ENCODE data around the gene NAB2. TPM values are rescaled to one million over a fixed set of nuclear protein-coding genes. Genes with fewer than 3 reads are reported as not detected.

The NAB2 gene
- total and polyA plus RNA-seq, 9 of the 15 experiments (the other 6 are each of a cell fraction or from before 2014, with no cell fraction given) = 0.45 to 40.9 (median 20.4) TPM

- TF ChIP-seq CREM (IDR thresholded peaks at IDR 0.05; ENCODE audit: low read depth) = peak; percentile 35; the same call in 1 of the 2 replicates
- no peak for TF ChIP-seq ELF4 (CRISPR knock-in tag; IDR thresholded peaks at IDR 0.05)
- TF ChIP-seq POLR2AphosphoS5 (IDR thresholded peaks at IDR 0.05; ENCODE audit: control insufficient read depth, insufficient read depth, low read depth, low read length) = peak; percentile 60; the same call in 1 of the 2 replicates
- 0 out of 2 replicates have a peak, but pooled peaks have one; percentile 23 for TF ChIP-seq ZNF592 (IDR thresholded peaks at IDR 0.05)
- no peak for TF ChIP-seq ZMIZ1 (IDR thresholded peaks at IDR 0.05; ENCODE audit: low read depth in 2 of 2, low read length in 2 of 2)
- TF ChIP-seq NR2C1 (IDR thresholded peaks at IDR 0.05) = no peak
- no peak for TF ChIP-seq NR2C1 (tag; IDR thresholded peaks at IDR 0.05)
- peak; percentile 66; the same call in 1 of the 2 replicates for TF ChIP-seq TFAP4 (CRISPR knock-in tag; IDR thresholded peaks at IDR 0.05; ENCODE audit: borderline replicate concordance)
- TF ChIP-seq LARP7 (IDR thresholded peaks at IDR 0.05) = no peak
Measured at GRCh38 chr12:57093415-57094207, 4.7 kb downstream of the NAB2 start (continued).

Data from K562 (cell line).